OCI-LY7 (cell line): ENCODE measurements around the gene NEK4. TPM values are rescaled to one million over a fixed set of nuclear protein-coding genes. Genes with fewer than 3 reads are reported as not detected.

ENCODE experiments used
- BruUV-seq: library from RNA; stranded (reverse); fragments of 400-500 nt; replicated peaks from 2 replicates; lab custom pipeline; 2021; lab: Mats Ljungman, UMichigan
- CTCF ChIA-PET: fragments of 300-600 bp; sonication (Branson Sonifier 250); formaldehyde crosslinking; loops from one replicate; lab custom pipeline; 2022; ENCODE audit warnings: antibody characterized with exemption; ENCODE audit not compliant: unreplicated experiment; lab: Charles Lee
- POLR2A ChIA-PET: fragments of 300-600 bp; sonication (Branson Sonifier 250); formaldehyde crosslinking; loops from one replicate; lab custom pipeline; 2022; ENCODE audit warnings: antibody characterized with exemption; lab: Charles Lee
- DNase-seq: peaks from one replicate; pipeline ENCODE4 v3.0.0-alpha.2; 2015; ENCODE audit warnings: low spot score
- H2AFZ ChIP-seq: fragments of 200-600 bp; sonication (generic), shearing (Covaris generic); 2 replicates; pipeline ENCODE4 v1.6.1; 2014; ENCODE audit warnings: mild to moderate bottlenecking, antibody characterized with exemption, low read length, moderate library complexity
- H3K27ac ChIP-seq: fragments of 200-600 bp; sonication (generic); 2 replicates; pipeline ENCODE4 v1.5.1; 2014; ENCODE audit warnings: mixed run types, low read depth, mild to moderate bottlenecking, moderate library complexity, low read length, inconsistent platforms; ENCODE audit not compliant: poor library complexity, severe bottlenecking
- H3K36me3 ChIP-seq: fragments of 200-600 bp; sonication (generic); 2 replicates; pipeline ENCODE4 v1.6.1; 2014; ENCODE audit warnings: mild to moderate bottlenecking, antibody characterized with exemption, low read length, moderate library complexity, mixed read lengths; ENCODE audit not compliant: insufficient read depth
- H3K4me1 ChIP-seq: fragments of 200-600 bp; sonication (generic); 2 replicates; pipeline ENCODE4 v1.5.1; 2014; ENCODE audit warnings: mild to moderate bottlenecking, low read length; ENCODE audit not compliant: insufficient read depth, poor library complexity, severe bottlenecking
- H3K4me2 ChIP-seq: fragments of 200-600 bp; sonication (generic); 2 replicates; pipeline ENCODE4 v1.6.1; 2014; ENCODE audit warnings: mild to moderate bottlenecking, low read length
- H3K4me3 ChIP-seq: fragments of 200-600 bp; sonication (generic); 2 replicates; pipeline ENCODE4 v1.5.1; 2014; ENCODE audit warnings: mild to moderate bottlenecking, low read depth, low read length; ENCODE audit not compliant: poor library complexity, severe bottlenecking
- H3K79me2 ChIP-seq: fragments of 200-600 bp; sonication (generic); 2 replicates; pipeline ENCODE4 v1.6.1; 2016; ENCODE audit warnings: low read depth, mild to moderate bottlenecking, low read length, moderate library complexity, mixed read lengths; ENCODE audit not compliant: insufficient read depth
- H3K9me2 ChIP-seq: fragments of 200-600 bp; sonication (generic); 2 replicates; pipeline ENCODE4 v1.6.1; 2016; ENCODE audit warnings: mild to moderate bottlenecking, low read length, mixed read lengths; ENCODE audit not compliant: insufficient read depth
- H3K9me3 ChIP-seq: fragments of 200-600 bp; sonication (generic); 2 replicates; pipeline ENCODE4 v1.6.1; 2014; ENCODE audit warnings: mild to moderate bottlenecking, mixed run types, low read length, mixed read lengths
- H4K20me1 ChIP-seq: fragments of 200-600 bp; sonication (generic); 2 replicates; pipeline ENCODE4 v1.6.1; 2014; ENCODE audit warnings: mild to moderate bottlenecking, antibody characterized with exemption, low read length, moderate library complexity, mixed read lengths; ENCODE audit not compliant: insufficient read depth
- CTCF ChIP-seq: fragments of 200-600 bp; sonication (generic); conservative IDR thresholded peaks from 2 replicates; pipeline ENCODE4 v1.5.1; 2014; ENCODE audit warnings: mild to moderate bottlenecking, antibody characterized with exemption, low read length, moderate library complexity, mixed read lengths
- EZH2phosphoT487 ChIP-seq: fragments of 200-600 bp; sonication (generic); IDR thresholded peaks from 2 replicates; pipeline ENCODE4 v1.6.1; 2018; ENCODE audit warnings: low read depth, borderline replicate concordance, mild to moderate bottlenecking, mixed run types, antibody characterized with exemption, low read length, moderate library complexity, mixed read lengths
- intact Hi-C: fragments of 100-400 bp; cut with micrococcal nuclease; formaldehyde crosslinking; loops from one replicate; pipeline ENCODE4 v1.10.0; 2022; ENCODE audit not compliant: unreplicated experiment
- total RNA-seq, 2 experiments: library from RNA; depleted of rRNA in 1 of 2; stranded (reverse); fragments of >200 nt in 1 of 2; shearing (Covaris generic) in 1 of 2; gene quantifications; 2 replicates each; pipeline ENCODE4 v1.2.3, GENCODE V29; 2014 to 2022

NEK4 gene
- total RNA-seq, 2 experiments from 2014 or later: 27.5 to 38.6 TPM

GRCh38 chr3:52787672-52788625 is 17.2 kb upstream of the NEK4 start:
- Histone ChIP-seq H3K36me3 (no peaks in the 10 kb centered on the region), H3K79me2 (no peaks in the 10 kb centered on the region), H2AFZ (no peak overlapping the region), H4K20me1 (no peaks in the 10 kb centered on the region), H3K4me2 (no peak overlapping the region), H3K4me3 (no peak overlapping the region), H3K27ac (no peak overlapping the region), H3K4me1 (no peaks in the 10 kb centered on the region), H3K9me2 (no peaks in the 10 kb centered on the region), H3K9me3 (no peaks in the 10 kb centered on the region)
- intact Hi-C loops: no loop called here
- DNase-seq: no peak
- ChIA-PET POLR2A (interaction anchor here (0.6 to 1.0 kb wide), 3 partner anchors 69 to 1538 kb away, joined by 3 to 5 read pairs (median 4); no protein-coding TSS in a partner anchor), CTCF (no interaction called here)
- BruUV-seq: no TSS peak
- TF ChIP-seq CTCF (no peak), EZH2phosphoT487 (no peak)

- H3K36me3 ChIP-seq: no peaks in the 10 kb centered on the region
- H3K4me3 ChIP-seq: no peak overlapping the region
- POLR2A ChIA-PET: interaction anchor here (0.6 to 1.0 kb wide), 2 partner anchors 69 to 528 kb away, joined by 4 to 5 read pairs; no protein-coding TSS in a partner anchor
- intact Hi-C loops: no loop called here
- no TSS peak for BruUV-seq
- no peaks in the 10 kb centered on the region for H3K79me2 ChIP-seq
- no peaks in the 10 kb centered on the region for H3K9me2 ChIP-seq
- no peak overlapping the region for H3K27ac ChIP-seq
- H3K4me2 ChIP-seq: no peak overlapping the region
- H3K4me1 ChIP-seq: no peaks in the 10 kb centered on the region
- H4K20me1 ChIP-seq: no peaks in the 10 kb centered on the region
- no peaks in the 10 kb centered on the region for H3K9me3 ChIP-seq
- no peak for DNase-seq
- TF ChIP-seq CTCF: no peak
- TF ChIP-seq EZH2phosphoT487: no peak
- CTCF ChIA-PET: no interaction called here
- no peak overlapping the region for H2AFZ ChIP-seq
These were observed 16.5 kb upstream of the NEK4 start for GRCh38 chr3:52787246-52787645.
